Hindlimb muscle (tissue), 1 donor: Measurements from ENCODE around the gene ADCK1. TPM values are rescaled to one million over a fixed set of nuclear protein-coding genes. Genes with fewer than 3 reads are reported as not detected.
"Not testable (repeated sequence)": the region's sequence is repeated elsewhere in the genome, so short reads cannot be mapped to it uniquely, and the experiment has no call there.

Experiments
- DNase-seq: peaks from one replicate; pipeline ENCODE4 v3.0.0-alpha.2; 2013
- polyA plus RNA-seq: library from polyadenylated mRNA; unstranded; fragments of 120-200 nt; gene quantifications from one replicate; pipeline ENCODE4 v1.2.1, GENCODE V29; 2013; ENCODE audit not compliant: insufficient read length

ADCK1 gene
- polyA plus RNA-seq, 1 donor, result 8.4 TPM

DNA sequence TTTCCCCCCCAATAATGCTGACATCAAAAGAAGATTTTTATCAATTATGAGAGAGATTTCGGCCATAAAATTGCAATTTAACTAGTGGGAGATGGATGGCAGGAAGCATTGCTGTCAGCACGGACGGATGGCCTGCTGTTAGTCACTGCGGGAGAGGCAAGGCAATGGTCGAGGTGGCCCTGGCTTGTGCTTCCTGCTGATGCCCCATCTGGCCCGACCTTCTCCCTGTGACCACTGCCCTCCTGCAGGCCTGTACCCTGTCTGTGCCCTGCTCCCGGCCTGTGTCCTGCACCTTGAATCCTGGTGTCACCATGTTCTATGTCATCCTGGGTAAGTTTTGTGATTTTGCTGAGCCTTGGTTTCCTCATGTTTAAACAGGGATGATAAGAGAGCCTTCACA is 67.6 kb downstream of the ADCK1 start:
- no peak for DNase-seq

DNA sequence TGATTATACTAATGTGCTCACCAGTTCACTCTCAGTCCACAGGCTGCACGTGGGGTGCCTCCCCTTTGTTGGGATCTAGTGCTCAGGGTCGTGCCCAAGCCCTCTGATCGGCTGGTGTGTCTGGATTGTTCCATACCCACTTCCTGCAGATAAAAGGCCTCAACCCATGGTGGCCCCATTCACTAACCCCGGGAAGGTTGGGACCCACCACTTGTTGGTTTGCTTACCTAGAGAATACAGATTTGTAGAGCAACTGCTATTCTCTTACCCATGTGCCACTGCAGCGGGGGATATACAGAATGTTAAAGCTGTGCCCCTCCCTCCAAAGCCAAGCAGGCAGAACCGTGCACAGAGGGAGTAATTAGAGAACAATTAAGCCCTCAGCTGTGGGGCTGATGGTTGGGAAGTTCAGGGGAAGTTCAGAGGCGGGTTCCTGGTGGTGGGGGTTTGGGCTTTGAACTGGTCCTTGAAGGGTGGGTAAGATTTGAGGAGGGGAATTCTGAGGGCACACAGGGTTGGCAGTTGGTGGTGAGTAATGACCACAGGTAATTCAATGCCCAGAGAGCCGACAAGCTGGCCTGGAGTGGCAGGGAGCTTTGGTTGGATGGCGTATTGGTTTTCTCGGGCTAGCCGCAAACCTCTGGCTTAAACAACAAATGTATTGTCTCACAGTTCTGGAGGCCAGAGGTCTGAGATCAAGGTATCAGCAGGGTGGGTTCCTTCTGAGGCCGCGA is 68.8 kb downstream of the ADCK1 start:
- DNase-seq, result no peak

DNA sequence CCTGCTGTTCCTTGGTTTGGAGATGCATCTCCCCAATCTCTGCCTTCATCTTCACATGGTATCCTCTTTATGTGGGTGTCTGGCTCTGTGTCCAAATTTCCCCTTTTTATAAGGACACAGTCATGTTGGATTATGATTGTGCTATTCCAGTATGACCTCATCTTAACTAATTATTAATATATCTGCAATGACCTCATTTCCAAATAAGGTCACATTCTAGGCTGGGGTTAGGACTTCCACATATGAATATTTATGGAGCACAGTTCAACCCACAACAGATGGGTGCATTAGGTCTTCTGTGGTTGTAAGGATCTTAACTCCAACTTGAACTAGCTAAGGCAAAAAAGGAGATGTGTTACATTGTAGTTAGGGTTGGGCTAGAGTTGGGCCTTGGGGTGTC is 69.4 kb downstream of the ADCK1 start:
- DNase-seq, result no peak

DNA sequence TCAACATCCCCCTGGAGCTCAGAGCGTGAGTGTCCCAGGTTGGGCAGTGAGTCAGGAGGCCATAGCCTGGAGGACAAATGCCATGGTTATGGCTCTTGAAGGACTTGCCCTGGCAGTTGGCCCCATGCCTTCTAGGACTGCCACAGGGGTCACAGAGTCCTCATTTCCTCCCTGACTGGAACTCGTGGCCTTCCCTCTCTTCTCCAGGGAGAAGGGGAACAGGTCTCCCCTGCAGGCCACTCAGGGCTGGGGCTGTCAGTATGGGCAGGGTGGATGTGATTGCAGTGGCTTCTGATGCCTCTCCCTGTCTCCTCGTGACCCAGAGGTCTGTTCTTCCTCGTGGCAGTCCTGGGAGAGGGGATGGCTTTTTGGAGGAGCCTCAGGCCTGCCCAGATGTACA is 70.7 kb downstream of the ADCK1 start:
- DNase-seq, result no peak

DNA sequence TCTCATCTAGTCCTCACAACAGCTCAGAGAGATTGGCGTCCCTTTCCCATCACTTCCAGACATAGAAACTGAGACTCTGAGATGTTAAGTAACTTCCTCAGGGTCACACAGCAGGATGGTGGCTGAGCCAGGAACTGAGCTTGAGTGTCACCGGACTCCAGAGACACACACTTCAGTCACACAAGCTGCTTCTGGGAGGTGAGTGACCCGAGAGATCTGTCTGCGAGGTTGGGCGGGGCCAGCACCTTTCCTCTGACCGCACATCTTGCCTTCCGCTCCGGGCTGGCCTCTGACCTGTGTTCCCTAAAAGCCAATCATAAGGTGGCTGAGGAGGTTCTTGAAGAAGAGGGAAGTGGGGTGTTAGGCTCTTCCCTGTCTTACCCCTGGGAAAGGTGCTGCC is 72.2 kb downstream of the ADCK1 start:
- no peak for DNase-seq

DNA sequence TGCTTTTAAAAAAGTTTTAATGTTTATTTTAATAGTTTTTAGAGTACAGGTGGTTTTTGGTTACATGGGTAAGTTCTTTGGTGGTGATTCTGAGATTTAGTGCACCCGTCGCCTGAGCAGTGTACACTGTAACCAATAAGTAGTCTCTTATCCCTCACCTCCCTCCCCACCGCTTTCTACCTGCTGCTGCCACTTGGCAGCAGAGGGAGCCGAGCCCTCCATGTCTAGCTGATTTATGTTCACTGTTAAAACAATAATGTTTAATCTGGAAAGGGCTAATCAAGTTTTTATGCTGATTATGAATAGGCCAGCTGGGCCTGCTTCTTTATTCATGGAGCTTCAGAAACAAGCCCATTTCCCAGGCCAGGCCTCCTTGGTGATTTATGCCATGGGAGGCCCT is 73.1 kb downstream of the ADCK1 start:
- no peak for DNase-seq

DNA sequence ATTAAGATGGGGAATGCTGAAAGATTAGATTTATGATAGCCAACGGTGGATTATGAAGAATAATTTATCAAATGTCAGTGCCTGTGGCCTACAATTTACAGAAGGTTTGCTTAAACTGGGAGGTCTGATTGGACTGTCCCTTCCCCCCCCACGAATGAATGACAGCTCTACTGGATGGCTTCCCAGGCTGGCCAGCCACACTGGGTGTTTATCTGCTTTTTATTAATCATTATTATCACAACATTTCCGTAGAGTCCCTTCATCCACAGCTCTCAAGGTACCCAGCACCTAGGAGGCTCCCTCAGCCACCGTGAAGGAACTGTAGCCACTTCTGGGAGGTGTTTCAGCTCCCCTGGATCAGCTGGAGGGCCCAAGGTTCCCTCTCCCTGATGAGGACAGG is 78.9 kb downstream of the ADCK1 start:
- no peak for DNase-seq

DNA sequence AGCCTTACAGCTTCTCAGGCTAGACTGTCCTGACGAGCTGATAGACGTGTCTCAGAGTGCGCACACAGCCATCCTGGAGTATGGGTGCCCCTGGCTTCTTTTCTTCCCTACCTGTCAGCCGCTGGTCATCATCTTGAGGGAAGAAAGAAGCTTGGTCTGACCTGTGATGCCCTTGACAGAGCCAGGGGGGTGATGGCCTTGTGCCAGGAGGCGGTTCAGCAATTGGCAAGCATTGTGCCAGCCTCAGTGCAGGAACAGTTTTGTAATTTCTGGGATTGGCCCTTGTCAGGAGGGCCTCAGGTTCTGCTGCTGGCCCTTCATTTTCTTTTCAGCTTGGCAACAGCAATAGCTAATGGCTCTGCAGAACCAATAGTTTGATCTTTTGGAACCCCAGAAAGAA is 80.1 kb downstream of the ADCK1 start:
- no peak for DNase-seq

DNA sequence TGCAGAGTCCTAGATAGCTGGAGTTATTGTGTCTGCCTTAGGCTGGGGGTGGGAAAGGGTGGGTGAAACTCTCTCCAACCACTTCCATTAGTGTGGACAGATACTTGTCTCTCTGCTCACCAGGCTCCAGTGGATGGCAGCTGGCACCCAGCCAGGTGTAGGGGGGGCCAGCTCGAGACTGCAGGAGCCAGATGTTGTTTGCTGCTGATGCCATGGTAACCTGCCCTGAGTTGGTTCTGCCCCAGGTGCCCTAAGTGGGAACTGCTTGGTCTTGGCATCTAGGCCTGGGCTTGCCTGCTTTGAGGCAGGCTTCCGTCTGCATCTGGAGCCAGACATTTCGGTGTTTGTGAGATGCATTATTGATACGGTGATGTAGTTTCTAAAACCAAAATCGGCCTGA is 82.2 kb downstream of the ADCK1 start:
- peak; percentile 13 for DNase-seq

DNA sequence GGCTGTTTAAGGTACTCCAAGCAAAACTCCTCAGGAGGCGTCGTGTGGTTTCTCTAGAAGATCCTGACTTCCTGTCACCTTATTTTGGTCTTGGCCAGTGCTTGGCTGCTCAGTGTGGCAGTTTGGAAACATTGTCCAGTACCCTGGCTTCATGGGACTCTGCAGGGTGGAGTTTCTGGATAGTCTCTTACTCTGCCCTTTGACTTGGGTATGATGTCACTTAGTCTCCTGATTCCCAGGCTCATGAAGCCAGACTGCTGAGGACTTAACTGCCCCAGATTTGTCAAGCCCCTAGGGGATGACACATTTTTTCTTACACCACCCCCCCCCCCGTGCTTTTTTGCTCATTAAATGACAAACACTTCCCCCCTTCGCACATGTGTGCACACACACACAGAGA is 82.7 kb downstream of the ADCK1 start:
- no peak for DNase-seq

DNA sequence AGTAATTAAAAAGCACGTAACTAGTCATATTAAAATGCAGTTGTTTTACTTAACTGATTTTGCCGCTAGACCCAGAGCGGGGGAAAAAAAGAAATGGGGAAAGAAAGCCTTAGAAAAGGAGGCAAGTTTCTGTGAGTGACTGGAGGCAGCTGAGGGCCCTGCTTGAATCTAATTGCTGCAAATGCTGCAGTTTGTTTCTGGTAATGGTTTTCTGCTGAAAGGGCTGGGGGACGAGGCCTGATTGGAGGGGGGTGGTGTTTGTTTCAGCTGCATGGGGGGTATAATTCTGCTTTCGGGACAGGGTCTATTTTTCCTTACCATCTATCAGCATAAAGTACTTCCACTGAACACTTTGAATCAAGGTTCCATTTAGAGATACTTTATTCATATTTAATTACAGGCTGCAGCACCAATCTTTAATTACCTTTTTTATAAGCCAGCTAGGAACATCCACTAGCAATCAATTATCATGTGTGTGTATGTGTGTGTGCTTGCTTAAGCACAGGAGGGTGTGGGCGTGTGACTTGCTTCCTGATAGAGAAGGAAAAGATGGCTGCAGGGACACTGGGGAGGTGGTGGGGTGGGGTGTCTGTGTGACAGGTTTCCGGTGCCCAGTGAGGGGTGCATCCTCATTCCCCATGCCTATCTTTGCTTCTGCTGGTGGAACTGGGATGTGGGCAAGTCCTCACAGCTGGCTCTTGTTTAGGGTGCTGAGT is 83.4 kb downstream of the ADCK1 start:
- no peak for DNase-seq

DNA sequence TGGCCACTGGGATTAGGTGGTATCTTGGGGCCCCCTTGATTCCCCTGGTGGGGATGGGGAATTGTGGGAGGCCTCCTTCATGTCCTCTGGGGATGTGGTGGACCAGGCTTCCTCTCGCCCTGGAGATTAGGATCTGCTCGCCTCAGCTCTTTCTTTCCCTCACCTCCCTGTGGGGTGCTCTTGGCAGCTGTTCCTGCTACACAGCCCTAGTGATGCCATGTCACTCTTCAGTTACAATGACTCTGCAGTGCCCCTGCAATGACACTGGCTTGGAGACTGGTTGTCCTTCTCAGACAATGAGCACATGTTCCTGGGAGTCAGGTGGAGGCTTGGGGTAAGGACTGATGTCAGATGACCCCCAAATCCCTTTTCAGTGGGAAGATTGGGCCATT is 83.9 kb downstream of the ADCK1 start:
- no peak for DNase-seq

DNA sequence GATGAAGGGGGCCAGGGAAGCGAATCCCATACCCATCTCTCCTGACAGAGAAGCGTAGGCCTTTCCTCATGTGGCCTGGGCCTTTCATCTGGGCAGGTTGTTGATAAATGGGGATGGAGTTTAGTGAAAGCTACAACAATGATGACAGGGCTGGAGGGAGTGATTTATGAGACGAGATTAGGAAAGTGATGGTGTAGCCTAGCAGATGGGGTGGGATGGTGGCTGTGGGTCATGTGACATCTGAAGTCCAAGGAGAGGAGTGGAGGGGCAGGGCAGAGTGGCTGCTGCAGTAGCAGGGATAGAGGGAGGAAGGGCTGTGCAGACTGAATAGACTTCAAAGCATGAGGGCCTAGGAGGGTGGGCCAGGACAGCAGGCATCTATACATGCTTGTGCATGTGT is 85.5 kb downstream of the ADCK1 start:
- no peak for DNase-seq

DNA sequence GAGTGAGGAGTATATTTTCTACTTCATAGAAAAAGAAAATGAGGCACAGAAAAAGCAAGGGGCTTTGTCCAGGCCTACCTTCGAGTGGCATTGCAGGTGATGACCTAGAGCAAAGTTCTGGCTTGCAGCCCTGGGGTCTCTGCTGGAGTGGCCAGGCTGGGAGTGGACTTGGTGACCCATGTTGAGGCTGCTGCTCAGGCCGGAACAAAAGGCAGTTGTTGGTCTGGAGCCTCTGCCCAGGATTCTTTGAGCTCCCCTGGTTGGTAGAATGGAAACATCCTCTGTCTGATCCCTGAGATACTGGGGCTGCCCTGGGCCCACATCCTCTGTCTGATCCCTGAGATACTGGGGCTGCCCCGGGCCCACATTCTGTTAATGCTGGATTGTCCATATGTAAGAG is 86.1 kb downstream of the ADCK1 start:
- no peak for DNase-seq

DNA sequence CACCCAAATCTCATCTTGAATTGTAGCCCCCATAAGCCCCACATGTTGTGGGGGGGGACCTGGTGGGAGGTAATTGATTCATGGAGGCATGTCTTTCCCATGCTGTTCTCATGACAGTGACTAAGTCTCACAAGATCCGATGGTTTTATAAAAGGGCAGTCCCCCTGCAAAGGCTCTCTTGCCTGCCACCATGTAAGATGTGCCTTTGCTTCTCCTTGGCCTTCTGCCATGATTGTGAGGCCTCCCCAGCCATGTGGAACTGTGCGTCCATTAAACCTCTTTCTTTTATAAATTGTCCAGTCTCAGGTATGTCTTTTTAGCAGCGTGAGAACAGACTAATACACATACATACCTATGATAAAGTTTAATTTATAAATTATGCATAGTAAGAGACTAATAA is 89.0 kb downstream of the ADCK1 start:
- DNase-seq, result not testable (repeated sequence)

DNA sequence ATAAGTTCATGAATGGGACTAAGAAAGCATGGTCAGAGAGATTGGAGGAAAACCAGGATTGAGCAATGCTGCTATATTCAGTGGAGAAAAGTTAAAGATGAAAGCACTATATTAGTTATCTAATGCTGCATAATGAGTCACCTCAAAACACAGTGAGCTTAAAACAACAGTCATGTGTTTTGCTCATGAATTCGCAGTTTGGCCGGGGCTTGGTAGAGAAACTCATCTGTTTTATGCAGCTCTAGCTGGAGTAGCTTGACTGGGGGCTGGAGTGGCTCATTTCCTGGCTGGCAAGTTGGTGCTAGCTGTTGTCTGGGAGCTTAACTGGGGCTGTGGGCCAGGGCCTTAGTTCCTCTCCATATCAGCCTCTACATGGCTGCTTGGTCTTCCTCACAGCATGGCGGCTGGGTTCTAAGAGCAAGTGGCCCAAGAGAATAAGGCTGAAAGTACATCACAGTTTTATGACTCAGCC is 90.1 kb downstream of the ADCK1 start:
- no peak for DNase-seq

DNA sequence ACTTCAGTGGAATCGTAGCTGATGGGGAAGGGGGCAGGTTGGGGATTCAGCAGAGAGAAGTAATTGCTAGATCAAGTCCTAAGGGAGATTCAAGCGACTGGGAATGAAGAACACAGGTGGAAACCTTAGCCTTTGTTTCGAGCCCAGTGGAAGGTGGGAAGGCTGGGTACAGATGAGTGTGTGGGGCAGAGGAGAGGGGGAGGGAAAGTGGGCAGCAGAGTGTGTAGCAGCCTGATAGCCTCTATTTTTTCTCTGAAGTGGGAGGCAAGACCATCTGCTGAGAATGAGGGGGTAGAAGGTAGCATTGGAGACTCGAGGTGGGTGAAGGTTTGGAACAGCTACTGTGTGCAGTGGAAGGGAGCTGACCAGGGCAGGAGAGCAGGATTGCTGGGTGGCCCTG is 91.0 kb downstream of the ADCK1 start:
- no peak for DNase-seq

DNA sequence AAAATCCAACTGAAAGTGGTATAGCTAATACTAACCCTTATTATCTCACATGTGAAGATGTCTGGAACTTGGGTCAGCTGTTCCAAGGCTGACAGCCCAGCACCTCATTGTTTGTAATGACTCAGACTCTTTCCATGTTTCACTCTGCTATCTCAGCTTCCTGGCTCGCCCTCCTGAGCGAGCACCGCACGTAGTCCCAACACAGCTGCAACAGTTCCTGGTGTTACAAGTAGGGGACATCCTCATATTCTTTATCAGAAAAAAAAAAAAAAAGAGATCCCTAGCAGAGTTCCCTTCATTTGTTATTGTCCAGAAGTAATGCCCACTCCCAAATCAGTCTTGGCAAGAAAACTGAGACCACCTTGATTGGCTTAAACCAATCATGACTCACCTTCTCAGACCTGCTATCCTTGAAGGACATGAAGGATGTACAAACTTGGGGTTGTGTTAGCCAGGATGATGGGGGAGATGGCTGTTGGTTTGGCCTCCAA is 92.5 kb downstream of the ADCK1 start:
- DNase-seq, result no peak

DNA sequence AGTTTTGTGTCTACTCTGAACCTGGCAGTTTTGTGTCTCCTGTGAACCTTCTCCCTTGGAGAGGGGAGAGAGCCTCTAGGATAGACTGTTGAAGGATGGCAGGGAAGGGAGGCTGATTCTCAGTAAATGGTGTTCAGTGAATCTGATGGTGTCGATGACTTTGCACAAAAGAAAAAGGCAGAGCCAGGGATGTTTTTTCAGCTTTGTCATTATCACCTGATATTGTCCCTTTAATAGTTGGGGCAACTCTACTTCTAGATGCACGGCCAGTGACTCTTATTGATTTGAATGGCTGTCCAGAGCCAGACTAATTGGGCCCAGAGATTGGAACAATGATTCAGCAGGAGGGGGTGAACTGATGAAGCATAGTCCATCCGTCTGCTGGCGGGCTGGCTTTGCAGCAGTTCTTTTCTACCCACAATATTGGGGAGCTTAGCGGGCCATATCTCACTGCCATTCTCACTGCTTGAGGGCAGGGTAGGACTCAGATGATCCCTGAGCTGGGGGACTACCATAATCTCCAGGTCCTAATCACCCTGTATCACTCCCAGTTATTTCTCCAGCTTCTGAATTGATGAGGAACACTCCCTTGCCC is 93.1 kb downstream of the ADCK1 start:
- DNase-seq, result no peak

DNA sequence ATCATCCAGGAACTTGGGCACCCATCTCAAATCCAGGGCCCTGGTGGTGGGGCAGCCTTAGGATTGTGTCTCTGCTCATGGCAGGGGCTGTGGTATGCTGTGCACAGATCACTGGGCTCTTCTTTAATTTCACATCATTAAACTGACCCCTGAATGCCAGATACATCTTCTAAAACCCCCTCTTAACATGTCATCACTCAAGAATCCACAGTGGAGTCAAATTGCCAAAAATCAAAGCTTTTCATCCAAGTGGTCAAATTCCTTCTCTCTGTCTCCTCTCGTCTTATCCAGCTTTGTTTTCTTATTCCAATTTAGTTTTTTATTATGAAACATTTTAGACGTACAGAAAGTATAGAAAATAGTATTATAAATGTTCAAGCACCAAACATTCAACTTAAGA is 97.5 kb downstream of the ADCK1 start:
- no peak for DNase-seq

DNA sequence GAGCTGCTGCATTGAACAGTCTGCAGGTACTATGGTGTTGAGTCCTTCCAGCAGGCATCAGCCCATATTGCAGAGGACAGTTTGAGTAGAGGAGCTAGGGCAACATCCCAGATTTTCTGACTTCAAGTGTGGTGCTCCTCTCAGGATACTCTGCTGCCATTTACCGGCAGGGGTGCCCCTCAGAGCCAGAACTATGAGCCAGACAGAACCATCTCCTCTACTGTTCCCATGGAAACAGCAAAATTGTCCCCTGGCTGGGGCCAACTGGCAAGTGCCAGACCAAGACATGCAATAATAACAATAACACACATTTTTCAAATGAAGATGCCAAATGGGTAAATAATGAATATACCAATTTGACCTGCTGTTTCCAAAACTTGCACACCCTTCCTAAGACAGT is 102.9 kb downstream of the ADCK1 start:
- no peak for DNase-seq

DNA sequence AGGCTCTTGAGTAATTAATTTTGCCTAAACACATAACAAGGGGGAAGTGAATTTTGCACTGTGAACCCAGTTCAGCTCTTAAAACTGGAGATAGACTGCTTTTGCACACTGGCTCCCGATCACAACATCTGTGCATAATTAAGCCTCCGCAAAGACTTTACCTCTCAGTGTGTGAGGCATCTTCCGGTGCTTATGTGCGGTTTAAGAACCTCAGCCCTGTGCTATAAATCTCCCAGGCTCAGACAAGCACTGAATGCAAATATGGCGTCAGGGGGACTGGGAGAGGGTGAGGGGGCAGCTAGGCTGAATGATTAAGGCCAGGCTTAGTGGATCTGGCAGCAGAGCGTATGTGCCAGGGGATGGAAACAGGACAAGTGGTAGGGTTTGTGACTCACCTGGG is 103.3 kb downstream of the ADCK1 start:
- no peak for DNase-seq

DNA sequence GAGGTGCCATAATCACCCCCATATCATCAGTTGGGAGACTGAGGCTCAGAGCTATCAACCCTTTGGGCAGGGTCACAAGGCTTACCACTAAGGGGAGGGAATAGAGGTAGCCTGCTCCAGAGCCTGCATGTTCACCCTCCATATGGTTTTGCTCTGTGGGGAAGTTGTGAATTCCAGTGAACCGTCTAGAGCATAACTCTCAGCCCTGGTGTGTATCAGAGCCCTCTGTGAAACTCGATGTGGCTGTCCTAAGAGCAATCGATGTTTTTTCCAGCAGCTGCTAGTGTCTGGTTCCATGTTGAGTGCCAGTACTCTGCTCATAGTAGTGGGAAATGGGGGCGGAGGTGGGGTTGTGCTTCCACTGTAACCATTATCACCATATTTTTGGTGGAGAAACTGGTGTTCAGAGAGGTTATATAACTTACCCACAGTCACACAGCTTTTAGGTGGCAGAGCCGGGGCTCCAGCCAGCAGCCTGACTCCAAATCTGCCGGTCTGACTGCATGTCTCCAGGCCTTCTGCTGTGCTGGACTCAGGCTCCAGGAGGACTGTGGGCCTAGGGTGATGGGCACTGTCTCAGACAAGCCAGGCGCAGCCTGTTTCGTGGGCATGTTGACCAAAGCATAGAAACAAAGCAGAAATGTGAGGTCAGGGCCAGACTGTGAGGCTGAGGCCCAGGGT is 104.2 kb downstream of the ADCK1 start:
- DNase-seq, result no peak
